ENCODE measurements around the gene COX7A2.

Gene COX7A2

DNA sequence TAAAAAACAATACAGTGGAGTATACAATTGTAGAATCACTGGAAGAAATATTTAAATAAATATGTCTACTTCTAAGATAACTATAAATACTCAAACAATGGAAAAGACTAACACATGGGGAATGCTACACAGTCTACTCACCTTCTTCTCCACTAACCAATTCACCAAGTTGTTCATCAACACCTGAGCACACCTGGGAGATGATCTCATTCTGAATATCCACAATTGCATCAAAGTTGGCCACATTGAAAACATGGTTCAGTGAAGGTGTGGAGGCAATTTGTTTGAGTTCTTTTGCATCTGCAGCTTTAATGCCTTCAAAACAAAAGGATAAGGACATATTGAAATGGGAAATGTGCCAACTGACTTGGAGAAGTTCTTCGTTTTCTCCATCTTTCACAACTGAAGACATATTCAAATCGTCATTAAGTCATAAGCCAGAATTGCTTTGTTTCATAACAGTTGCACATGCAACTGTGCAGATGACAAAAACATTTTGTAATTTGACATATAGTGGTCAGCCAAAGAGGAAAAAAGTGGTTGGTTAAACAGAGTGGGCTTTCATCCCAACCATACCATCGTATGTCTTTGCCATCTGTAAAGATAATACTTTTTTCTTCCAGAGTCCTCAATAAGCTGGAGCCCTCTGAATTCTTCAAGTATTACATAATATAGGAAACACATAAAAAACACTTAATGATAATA, 55.2 kb downstream of the COX7A2 start:
- no peak overlapping the region for H3K4me3 ChIP-seq (ENCODE audit: low read depth, low read length)
- TF ChIP-seq, protein P1, sequence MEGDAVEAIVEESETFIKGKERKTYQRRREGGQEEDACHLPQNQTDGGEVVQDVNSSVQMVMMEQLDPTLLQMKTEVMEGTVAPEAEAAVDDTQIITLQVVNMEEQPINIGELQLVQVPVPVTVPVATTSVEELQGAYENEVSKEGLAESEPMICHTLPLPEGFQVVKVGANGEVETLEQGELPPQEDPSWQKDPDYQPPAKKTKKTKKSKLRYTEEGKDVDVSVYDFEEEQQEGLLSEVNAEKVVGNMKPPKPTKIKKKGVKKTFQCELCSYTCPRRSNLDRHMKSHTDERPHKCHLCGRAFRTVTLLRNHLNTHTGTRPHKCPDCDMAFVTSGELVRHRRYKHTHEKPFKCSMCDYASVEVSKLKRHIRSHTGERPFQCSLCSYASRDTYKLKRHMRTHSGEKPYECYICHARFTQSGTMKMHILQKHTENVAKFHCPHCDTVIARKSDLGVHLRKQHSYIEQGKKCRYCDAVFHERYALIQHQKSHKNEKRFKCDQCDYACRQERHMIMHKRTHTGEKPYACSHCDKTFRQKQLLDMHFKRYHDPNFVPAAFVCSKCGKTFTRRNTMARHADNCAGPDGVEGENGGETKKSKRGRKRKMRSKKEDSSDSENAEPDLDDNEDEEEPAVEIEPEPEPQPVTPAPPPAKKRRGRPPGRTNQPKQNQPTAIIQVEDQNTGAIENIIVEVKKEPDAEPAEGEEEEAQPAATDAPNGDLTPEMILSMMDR (IDR thresholded peaks at IDR 0.05; ENCODE audit: low read depth, low read length), result no peak
- in situ Hi-C loops (cut with HindIII; ENCODE audit: low sequenced_read_pairs), result no loop called here
- no peak for DNase-seq (ENCODE audit: low read depth, low spot score)

Data from astrocyte of the spinal cord (primary cell).